ENCODE data around the gene TMEM201. TPM values are rescaled to one million over a fixed set of nuclear protein-coding genes. Genes with fewer than 3 reads are reported as not detected.

The TMEM201 gene
- total RNA-seq, 2 donors from 2014 or later = 6.0 to 9.6 TPM

DNA sequence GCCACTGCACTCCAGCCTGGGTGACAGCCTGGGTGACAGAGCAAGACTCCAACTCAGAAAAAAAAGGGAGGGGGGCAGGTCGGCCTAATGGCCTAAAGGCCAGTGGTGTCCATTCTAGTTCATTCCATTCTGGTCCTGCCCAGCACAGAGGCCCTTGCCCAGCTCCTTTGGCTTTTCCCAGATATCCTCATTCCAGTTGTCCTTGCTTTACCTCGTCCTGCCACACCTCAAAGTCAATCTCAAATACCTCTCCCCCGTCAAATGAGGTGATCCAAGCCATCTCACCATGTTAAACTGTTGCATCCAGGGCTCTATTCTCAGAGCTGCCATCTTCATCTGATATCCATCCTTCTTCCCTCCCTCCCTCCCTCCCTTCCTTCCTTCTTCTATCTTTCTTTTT is 42.9 kb downstream of the TMEM201 start:
- DNase-seq (no peak), ATAC-seq (no peak)
- intact Hi-C loops (cut with DNase I, micrococcal nuclease) = no loop called here

DNA sequence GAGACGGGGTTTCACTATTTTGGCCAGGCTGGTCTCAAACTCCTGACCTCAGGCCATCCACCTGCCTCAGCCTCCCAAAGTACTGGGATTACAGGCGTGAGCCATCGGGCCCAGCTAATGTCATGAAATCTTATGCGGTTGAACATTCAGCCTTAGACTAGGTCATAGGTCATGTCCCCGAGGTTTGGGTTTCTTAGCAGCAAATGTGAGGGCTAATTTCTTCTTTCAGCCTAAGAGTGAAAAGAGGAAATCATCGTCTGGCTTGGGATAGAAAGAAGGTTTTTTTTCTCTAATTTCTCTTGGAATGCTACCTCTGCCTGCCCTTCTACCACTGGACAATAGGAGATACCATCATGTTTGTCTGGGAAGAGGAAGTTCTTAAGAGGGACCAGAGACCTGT is 44.8 kb downstream of the TMEM201 start:
- no peak for ATAC-seq
- intact Hi-C loops (cut with DNase I, micrococcal nuclease) = no loop called here
- no peak for DNase-seq

DNA sequence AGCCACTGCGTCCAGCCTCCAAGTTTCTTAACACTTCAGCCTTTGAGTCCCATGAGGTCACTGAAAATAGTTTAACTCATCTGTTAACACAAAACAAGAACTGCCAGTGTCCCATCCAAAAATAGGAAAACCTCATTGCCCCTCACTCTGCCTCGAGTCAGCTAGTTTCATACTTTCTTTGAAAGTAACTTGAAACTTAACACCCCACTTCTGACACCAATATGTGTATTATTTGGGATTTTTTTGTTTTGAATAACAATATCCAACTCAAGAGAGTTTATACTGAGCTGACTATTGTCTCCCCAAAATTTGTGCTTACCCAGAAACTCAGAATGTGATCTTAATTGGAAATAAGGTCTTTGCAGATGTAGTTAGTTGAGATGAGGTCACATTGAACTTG is 45.9 kb downstream of the TMEM201 start:
- intact Hi-C loops (cut with DNase I, micrococcal nuclease) = no loop called here
- ATAC-seq (no peak), DNase-seq (no peak)

DNA sequence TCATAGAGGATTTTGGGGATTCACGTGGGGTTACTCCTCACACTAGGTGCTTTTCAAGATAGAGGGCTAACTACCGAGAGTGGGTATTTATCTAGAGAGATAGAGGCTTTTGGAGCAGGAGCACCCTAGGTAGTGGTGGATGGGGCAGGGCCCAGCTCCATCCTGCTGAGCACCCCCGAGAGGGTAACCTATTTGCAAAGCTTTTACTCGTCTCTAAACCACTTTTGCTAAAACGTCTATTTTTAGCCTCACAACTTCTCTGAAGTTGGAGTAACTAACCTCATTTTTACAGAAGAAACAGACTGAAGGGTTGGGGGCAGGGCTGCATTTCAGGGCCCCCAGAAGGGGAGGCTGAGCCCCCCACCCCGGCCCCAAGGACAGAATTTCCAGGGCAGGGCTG is 50.5 kb downstream of the TMEM201 start:
- intact Hi-C loops (cut with DNase I, micrococcal nuclease) = no loop called here

DNA sequence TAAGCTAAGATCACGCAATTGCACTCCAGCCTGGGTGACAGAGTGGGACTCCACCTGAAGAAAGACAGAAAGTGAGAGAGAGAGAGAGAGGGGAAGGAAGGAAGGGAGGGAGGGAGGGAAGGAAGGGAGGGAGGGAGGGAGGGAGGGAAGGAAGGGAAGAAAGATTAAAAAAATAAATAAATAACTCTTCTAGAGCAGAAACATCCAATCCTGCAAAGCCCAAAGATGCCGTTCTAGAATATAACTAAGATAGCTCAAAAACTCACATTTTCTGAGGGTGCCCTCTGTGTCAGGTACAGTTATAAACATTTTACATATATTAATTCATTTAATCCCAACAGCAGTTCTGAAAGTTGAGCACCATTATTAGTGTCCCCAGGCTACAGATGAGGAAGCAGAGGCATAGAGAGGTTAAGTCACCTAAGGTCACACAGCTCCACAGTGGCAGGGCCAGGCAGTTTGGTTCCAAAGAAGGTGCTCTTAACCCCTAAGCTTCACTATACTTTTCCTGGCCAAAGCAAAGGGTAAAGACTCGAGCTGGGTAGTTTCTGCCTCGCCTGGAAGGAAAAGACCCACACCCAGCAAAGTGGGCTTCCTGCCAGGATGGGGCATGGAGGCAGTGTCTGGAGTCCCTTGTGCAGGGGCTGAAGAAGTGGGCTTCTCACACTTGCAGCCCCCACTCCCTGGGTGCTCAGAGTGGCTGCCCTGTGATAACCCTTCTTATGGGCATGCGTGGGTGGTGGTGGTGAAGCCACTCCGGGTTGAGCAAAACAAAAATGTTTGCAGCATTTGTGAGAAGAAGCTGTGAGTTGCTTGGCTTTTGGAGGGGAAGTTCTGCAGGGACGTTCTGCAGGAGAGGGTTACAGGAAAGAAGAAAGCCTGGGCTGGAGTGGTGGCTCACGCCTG is 54.9 kb downstream of the TMEM201 start:
- intact Hi-C loops (cut with DNase I, micrococcal nuclease) = no loop called here
- DNase-seq (no peak), ATAC-seq (no peak)

More for the DNA sequence above, 50.5 kb downstream of the TMEM201 start:
- no peak for DNase-seq
- no peak for ATAC-seq

DNA sequence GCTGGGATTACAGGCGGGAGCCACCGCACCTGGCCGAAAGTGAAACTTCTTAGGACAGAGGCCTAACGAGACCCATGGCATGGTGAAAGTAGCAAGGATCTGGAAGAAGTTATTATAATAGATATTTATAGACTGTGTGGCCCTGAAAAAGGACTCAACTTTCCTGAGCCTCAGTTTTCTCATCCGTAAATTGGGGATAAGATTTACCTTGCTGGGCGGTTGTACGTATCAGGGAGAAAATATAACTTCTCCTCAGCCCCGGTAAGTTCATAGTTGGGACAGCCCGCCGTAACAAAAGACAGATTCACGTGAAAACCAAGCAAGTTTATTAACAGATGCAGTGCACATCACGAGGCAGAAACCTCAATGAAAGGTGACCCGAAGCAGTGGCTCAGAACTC is 57.3 kb downstream of the TMEM201 start:
- intact Hi-C loops (cut with DNase I, micrococcal nuclease) = no loop called here
- ATAC-seq (no peak), DNase-seq (no peak)

DNA sequence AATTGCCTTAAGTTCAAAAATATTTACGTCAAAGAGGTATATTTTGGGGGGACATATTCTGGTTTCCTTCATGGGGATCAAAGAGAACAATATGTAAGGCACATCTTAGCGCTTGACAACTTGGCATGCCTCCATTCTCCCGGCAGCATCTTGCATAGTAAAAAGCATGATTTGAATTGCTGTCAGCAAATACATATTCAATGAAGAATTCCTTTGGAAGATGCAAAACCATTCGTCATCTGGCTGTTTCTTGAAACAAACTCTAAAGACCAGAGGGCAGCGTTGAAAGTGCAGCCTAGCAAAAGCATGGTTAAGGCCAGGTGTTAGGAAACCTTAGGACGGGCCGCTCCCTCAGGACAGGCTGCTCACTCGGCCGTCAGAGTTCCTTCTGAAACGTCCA is 59.5 kb downstream of the TMEM201 start:
- ATAC-seq (no peak), DNase-seq (no peak)
- intact Hi-C loops (cut with DNase I, micrococcal nuclease) = no loop called here

DNA sequence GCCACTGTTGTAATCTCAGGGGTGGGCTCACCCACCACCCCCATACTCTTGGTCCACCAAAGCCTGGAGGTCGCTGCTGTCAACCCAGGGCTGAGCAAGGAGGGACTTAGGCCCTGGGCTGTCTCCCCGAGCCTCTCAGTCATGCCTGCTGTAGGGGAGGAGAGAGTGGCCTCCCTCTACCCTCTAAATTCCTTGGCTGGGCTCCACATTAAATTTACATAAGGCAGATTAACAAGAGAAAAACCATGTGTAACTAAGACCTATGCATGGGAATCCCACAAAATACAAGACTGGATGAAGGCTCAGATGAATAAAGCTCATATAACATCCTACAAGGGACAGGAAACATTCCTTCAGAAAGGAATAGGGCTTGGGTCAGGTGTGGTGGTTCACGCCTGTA is 61.1 kb downstream of the TMEM201 start:
- ATAC-seq (no peak), DNase-seq (no peak)
- intact Hi-C loops (cut with DNase I, micrococcal nuclease) = no loop called here

DNA sequence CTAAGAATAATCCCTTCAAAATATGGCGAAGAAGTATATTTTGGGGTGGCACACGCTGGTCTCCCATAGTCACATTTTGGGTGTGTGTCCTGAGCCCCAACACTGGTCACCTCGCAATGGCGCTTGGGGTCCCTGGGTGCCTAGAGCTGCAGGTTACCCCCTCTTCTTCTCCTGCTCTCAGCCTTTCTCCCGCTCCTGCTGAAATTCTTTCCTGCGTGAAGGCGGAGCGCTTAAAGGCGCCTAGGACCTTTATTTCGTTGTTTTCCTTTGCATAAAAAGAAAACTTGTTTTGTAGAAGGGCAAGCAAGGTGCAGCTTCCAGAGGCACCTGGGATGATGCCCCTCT is 62.5 kb downstream of the TMEM201 start:
- DNase-seq (no peak), ATAC-seq (no peak)
- intact Hi-C loops (cut with DNase I, micrococcal nuclease) = no loop called here

DNA sequence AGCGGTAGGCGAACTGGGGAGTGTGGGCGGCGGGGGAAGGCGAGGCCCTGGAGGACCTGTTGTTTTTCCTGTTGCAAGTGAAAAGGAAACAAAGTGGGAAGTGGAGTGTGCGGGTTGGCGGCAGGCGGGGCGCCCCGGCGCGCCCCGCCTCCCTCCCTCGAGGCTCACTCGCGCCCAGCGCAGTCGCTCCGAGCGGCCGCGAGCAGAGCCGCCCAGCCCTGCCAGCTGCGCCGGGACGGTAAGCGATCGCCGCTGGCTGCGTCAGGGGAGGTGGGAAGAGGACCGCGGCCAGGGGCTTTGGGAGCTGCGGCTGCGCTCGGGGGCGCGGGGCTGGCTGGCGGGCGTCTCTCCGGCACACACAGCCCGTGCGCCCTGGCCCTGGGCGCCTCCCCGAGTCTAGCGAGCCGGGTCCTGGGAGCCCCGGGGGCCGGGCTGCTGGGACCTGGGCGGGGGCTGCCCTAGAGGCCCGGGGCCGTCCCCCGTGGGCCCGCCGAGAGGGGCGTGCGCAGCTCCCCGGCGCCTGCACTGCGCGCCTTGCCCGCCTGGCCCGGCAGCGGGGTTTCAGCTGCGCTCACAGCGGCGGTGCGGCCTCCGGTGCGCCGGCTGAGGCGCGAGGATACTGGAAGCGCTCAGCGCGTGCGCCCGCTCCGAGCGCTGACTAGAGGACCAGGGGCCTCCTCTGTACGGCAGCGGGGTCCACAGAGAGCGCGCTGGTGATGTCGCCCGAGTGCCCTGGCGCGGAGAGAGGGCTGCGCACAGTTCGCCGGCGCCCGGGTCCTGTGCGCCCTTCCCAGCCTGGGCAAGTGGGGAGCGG is 63.1 kb downstream of the TMEM201 start, which contains the start of gene PIK3CD:
Gene PIK3CD, plus strand, starts transcription at position 167 of the 814 bp plus-strand sequence. CDS start 58,725 bp downstream, outside the sequence.
- intact Hi-C loops (cut with DNase I, micrococcal nuclease) = no loop called here
- peak; percentile 62 for ATAC-seq
- peak in 1 of 2 donors; percentile 34 for DNase-seq

DNA sequence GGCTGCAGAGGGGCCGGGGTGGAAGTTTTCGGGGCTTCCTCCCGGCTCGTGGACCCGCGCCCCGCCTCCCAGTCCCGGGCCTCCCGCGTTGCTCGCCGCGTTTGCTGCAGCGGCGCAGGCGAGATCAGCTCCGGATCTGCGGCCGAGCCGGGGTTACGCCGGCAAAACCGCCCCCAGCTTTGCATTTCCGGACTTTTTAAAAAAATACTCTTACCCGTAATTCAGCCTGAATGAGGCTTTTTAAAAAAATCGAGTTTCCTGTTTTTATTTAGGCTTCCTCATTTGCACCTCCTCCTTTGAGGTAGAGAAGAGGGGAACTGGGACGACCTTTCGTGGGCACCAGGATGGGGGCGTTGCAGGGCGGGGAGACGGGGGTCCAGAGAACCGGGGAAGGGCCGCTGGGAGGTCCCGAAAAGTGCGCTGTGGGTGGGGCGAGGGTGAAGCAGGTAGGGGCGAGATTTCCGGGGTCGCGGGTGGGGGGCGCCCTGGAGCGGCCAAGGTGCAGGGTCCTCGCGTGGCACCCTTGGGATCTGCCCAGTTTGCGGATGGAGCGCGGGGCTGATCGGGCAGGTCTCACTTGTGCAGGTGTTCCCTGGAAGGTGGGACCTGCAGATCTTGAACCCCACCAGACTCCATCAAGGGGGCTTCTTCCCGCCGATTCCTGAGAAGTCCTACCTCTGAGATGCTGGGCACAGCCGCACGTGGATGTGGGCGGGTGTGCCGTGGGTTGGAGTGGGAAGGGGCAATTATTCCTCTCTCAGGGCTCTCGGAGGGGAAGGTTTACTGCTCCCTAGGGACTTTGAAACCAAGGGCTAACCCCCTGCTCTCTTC is 63.9 kb downstream of the TMEM201 start:
- intact Hi-C loops (cut with DNase I, micrococcal nuclease) = no loop called here
- DNase-seq (peak in 1 of 2 donors; percentile 51), ATAC-seq (peak; percentile 37)

DNA sequence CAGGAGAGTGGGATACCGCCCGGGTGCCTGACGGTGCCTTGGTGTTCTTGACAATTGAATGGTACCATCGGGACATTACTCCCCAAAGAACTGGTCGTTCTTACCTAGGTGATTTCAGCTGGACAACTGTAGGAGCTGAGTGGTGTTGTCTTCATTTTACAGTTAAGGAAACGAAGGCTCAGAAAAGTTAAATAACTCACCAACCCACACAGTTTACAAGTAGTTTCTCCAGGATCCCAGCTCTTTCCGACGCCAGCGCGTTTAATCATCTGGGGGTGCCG is 64.4 kb downstream of the TMEM201 start:
- DNase-seq (no peak), ATAC-seq (no peak)
- intact Hi-C loops (cut with DNase I, micrococcal nuclease) = no loop called here

DNA sequence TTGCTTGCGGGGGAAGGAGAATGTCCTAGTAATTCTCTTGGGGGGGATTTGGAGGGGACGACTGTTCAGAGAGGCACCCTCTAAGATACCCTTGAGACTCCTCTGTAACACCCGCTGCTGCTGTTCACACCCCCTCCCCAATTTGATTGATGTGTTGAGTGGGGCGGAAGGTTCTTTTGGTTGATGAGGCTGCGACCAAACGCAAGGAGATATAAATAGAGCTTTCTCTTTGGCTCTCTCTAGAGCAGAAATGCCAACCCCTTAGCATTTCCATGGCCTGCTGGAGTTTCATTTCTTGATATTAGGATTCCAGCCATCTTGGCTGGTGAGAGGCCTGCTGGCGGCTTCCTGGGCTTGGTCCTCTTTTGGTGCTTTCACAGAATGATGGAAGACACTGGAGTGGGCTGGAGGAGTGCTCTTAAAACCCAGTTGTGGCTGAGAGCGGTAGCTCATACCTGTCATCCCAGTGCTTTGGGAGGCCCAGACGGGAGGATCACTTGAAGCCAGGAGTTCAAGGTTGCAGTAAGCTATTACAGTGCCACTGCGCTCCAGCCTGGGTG is 64.9 kb downstream of the TMEM201 start:
- ATAC-seq (no peak), DNase-seq (no peak)
- intact Hi-C loops (cut with DNase I, micrococcal nuclease) = no loop called here

DNA sequence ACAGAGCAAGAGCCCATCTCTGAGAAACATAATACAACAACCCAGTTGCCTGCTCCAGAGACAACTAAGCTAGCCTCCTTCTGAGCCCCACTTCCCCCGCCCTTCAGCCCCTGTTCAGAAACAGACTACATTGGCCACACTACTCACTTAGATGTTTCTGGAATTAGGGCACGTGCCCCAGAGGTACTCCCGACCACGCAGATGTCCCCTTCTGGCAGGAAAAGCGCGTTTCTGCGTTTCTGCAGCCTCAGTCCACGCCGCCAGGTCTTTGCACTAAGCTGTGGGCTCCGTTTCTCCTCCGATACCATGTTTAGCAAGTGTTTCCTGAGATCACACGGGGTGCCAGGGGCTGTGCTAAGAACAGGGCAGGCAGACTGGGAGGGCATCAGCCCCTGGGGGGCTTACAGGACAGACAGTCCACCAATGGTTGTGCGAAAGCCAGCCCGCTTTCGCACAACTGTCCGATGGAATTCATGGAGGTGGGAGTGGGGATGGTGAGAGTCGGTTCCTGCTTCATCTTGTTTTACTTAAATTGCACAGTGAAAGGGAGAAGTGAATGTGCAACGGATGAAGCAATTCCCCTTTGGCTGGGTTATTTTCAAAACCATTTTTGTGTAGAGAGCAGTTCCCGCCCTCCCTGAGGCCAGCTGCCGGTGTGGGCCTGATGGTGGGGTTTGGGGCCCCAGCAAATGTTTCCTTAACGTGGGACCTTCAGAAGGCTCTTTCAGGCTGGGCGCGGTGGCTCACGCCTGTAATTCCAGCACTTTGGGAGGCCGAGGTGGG is 65.5 kb downstream of the TMEM201 start:
- ATAC-seq (no peak), DNase-seq (peak in 1 of 2 donors; percentile 22)
- intact Hi-C loops (cut with DNase I, micrococcal nuclease) = no loop called here

DNA sequence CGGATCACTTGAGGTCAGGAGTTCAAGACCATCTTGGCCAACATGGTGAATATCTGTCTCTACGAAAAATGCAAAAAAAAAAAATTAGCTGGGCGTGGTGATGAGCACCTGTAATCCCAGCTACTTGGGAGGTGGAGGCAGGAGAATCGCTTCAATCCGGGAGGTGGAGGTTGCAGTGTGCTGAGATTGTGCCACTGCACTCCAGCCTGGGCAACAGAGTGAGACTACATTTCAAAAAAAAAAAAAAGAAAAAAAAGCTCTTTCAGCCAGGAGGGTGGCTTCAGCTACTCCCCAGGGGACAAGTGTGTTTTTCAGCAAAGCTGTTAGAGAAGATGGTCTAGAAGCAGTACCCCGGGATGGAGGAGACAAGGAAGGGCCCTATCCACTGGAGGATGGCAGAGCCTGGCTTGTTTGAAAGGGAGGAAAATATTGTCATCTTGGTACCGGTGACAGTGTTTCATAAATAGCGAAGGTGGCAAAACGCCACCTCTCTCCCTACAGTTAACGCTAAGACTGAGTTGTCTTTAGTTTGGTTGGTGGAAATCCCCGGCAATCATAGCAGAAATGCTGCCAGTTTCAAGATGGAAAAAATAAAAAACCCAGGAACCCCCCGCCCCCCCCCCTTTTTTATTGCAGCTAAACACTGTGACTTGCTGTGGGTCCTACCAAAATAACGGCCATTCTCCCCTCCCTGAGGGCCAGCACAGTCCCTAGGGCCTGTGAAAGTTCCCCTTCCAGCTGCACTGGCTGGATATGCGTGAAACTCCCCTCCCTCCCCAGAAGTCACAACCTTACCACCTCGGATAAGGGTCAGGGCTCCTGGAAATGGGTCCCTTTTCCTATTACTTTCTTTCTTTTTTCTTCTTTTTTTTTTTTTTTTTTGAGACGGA is 66.4 kb downstream of the TMEM201 start:
- DNase-seq (no peak), ATAC-seq (no peak)
- intact Hi-C loops (cut with DNase I, micrococcal nuclease) = no loop called here

DNA sequence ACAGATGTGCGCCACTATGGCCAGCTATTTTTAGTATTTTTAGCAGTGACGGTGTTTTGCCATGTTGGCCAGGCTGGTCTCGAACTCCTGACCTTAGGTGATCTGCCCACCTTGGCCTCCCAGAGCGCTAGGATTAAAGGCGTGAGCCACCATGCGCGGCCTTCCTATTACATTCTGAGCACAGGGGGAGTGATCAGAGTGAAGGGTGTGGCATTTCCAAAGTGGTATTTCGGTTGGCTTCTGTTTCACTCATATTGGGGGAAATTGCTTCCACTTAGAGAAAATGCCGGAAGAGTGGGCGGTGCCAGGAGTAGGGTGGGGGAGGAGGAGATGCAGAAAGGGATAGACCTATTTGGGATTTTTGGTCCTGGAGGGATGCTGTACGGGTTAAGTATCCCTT is 67.1 kb downstream of the TMEM201 start:
- intact Hi-C loops (cut with DNase I, micrococcal nuclease) = no loop called here
- DNase-seq (no peak), ATAC-seq (no peak)

DNA sequence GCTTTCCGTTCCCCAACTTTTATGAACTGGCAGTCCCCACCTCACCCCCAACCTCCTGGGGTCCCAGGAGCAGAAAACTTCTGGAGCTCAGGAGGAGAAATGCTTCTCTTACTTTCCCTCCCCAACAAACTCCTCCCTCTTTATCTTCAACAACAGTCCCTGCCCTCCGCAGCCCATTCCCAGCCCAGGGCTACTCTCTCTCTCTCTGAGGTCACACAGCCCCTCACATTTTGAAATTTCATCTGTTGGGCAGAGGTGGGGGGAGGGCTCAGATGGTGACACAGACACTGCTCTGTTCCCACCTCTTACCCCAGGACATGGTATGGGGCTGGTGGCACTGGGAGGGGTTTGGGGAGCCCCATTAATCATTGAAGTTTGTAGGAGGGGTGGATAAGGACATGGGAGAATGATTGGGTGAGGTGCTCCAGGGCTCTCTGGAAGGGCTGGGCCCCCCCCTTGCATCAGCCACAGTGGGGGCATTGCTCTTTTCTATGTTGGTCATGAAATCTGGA is 68.9 kb downstream of the TMEM201 start:
- intact Hi-C loops (cut with DNase I, micrococcal nuclease) = no loop called here
- ATAC-seq (no peak), DNase-seq (no peak)
